ENCODE measurements around the gene DAP. TPM values are rescaled to one million over a fixed set of nuclear protein-coding genes. Genes with fewer than 3 reads are reported as not detected.

Gene DAP
- total RNA-seq, 4 donors from 2014 or later, result 66.1 to 130 (median 106) TPM

DNA sequence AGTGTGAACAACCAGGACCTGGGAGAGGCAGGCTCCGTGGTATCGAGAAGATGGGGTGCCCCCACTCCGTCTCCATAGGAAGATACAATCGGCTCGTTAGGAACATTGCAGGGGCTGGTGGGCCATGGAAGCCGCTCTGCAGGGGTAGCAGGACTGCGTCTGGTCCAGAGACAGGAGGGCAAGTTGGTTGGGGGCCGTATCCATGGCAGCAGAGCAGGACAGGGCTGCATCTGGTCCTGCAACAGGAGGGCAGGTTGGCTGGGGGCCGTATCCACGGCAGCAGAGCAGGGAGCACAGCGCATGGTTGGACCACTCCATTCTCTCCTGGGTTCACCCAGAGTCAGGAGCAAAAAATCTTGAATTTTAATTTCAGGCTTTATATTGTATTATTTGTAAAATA lies 99.0 kb downstream of the DAP start:
- H3K9me3 ChIP-seq, result no peaks in the 10 kb centered on the region
- intact Hi-C loops (cut with DNase I), result no loop called here
- no peak for DNase-seq
- no peak overlapping the region for H3K27ac ChIP-seq
- H3K36me3 ChIP-seq, result no peaks in the 10 kb centered on the region
- peaks cover 0 to 4% of the 10 kb centered on the region in 2 donors for H3K4me1 ChIP-seq
- H3K27me3 ChIP-seq, result no peaks in the 10 kb centered on the region
- no peak overlapping the region for H3K4me3 ChIP-seq (replicated peaks in 1 of 3)
- WGBS, 2 donors, result 92 to 95% methylated on average over 11 of the region's 11 CpGs
- no peak for TF ChIP-seq POLR2A (IDR thresholded peaks at IDR 0.05)
- TF ChIP-seq, protein P1, sequence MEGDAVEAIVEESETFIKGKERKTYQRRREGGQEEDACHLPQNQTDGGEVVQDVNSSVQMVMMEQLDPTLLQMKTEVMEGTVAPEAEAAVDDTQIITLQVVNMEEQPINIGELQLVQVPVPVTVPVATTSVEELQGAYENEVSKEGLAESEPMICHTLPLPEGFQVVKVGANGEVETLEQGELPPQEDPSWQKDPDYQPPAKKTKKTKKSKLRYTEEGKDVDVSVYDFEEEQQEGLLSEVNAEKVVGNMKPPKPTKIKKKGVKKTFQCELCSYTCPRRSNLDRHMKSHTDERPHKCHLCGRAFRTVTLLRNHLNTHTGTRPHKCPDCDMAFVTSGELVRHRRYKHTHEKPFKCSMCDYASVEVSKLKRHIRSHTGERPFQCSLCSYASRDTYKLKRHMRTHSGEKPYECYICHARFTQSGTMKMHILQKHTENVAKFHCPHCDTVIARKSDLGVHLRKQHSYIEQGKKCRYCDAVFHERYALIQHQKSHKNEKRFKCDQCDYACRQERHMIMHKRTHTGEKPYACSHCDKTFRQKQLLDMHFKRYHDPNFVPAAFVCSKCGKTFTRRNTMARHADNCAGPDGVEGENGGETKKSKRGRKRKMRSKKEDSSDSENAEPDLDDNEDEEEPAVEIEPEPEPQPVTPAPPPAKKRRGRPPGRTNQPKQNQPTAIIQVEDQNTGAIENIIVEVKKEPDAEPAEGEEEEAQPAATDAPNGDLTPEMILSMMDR (IDR thresholded peaks at IDR 0.05), result no peak

DNA sequence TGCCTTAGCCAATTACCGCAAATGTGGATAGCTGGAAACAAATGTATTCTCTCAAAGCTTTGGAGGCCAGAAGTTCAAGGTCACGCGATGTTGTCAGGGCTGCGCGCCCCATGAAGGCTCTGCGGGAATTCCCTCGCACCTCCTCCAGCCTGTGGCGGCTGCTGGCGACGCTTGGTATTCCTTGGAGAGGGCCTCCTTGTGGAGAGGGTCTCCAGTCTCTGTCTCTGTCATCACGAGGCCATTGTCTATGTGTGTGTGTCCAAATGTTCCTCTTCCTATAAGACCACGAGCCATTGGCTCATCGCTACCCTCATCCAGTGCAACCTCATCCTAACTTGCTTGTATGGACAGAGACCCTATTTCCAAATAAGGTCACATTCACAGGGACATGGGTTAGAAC lies 99.6 kb downstream of the DAP start:
- no peak for DNase-seq
- H3K36me3 ChIP-seq, result no peaks in the 10 kb centered on the region
- H3K9me3 ChIP-seq, result no peaks in the 10 kb centered on the region
- H3K4me1 ChIP-seq, result peaks cover 4 to 7% of the 10 kb centered on the region in 2 donors
- intact Hi-C loops (cut with DNase I), result no loop called here
- H3K27ac ChIP-seq, result no peak overlapping the region
- no peaks in the 10 kb centered on the region for H3K27me3 ChIP-seq
- WGBS, 2 donors, result 94 to 95% methylated on average over 11 to 13 of the region's 13 CpGs
- H3K4me3 ChIP-seq (replicated peaks in 1 of 3), result no peak overlapping the region
- TF ChIP-seq POLR2A (IDR thresholded peaks at IDR 0.05), result no peak
- TF ChIP-seq, protein P1 (IDR thresholded peaks at IDR 0.05), result no peak

DNA sequence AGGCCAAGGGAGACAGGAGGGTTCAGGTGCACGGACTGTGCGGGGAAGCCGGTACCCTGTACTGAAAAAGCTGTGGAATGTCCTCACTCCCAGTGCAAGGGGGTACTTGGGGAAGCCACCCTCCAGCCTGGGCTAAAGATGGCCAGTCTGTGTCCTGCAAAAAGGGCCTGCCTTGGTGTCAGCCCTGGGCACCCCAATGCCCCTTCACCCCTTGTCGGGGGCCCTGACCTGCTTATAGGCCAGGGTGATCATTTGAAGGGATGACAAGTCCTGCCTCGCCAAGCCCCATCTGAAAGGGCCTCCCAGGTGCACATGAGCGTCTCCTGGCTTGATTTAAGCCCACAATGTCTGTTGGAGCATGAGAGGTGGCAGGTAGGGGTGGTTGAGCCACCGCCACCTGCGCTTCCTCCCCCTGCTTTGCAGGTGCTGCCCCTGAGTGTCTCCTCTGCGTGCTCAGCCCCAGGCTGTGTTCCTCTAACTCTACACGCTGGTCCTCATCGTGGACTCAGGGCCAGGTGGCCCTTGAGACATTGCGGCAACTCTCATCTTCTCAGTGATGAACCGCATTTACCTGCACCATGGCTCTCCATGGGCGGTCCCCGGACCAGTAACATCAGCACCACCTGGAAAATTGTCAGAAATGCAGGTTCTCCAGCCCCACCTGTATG lies 100.2 kb downstream of the DAP start:
- H3K27me3 ChIP-seq, result no peaks in the 10 kb centered on the region
- H3K36me3 ChIP-seq, result no peaks in the 10 kb centered on the region
- intact Hi-C loops (cut with DNase I), result no loop called here
- H3K27ac ChIP-seq, result no peak overlapping the region
- H3K9me3 ChIP-seq, result no peaks in the 10 kb centered on the region
- WGBS, 2 donors, result 92 to 96% methylated on average over 14 to 15 of the region's 15 CpGs
- no peak for DNase-seq
- H3K4me1 ChIP-seq, result peaks cover 7 to 13% of the 10 kb centered on the region in 2 donors
- H3K4me3 ChIP-seq (replicated peaks in 1 of 3), result no peak overlapping the region
- TF ChIP-seq, protein P1 (IDR thresholded peaks at IDR 0.05), result no peak
- no peak for TF ChIP-seq POLR2A (IDR thresholded peaks at IDR 0.05)

DNA sequence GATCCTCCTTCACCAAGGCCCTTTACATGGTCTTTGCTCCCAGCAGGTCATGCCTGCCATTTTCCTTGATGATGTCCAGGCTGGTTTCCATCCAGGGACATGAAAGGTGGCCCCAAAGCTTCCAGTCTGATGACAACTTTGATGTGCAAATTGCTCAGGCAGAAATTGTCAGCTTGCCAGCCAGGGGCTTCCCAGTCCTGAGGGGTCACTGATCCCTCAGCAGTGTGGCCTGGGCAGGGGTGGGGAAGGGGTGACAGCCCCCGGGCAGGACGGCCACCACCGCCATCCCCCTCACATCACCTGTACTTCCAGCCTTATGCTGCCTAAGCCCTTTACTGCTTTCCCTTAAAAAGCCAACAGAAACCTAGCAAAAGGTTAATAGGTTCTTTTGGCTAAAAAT lies 100.9 kb downstream of the DAP start:
- intact Hi-C loops (cut with DNase I), result no loop called here
- Histone ChIP-seq H3K27me3 (no peaks in the 10 kb centered on the region), H3K9me3 (no peaks in the 10 kb centered on the region), H3K27ac (no peak overlapping the region), H3K4me1 (peaks cover 7 to 19% of the 10 kb centered on the region in 2 donors), H3K36me3 (no peaks in the 10 kb centered on the region), H3K4me3 (replicated peaks in 1 of 3) (no peak overlapping the region)
- 95 to 96% methylated on average over 3 of the region's 3 CpGs for WGBS, 2 donors
- TF ChIP-seq, protein P1 (IDR thresholded peaks at IDR 0.05), result no peak
- DNase-seq, result no peak

DNA sequence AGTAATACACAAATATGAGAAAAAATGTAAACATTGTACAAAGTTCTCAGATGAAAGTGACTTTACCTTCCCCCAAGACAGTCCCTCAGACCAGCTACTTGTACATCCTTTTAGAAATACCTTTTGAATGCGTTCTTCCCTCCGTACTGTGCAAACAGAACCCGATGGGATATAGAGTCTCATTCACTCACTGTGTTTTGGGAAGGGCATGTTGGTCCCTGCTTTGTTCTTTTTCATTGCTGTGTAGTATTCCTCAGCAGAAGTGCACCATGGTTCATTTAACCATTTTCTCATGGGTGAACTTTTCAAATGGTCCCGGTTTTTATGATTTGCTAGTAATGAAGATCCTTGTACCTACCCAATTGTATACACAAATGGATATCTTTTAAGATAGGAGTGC lies 102.8 kb downstream of the DAP start:
- H3K4me1 ChIP-seq, result peaks cover 7 to 15% of the 10 kb centered on the region in 2 donors
- no peaks in the 10 kb centered on the region for H3K9me3 ChIP-seq
- H3K27ac ChIP-seq, result no peak overlapping the region
- WGBS, 2 donors, result 78 to 81% methylated on average over 4 of the region's 4 CpGs
- intact Hi-C loops (cut with DNase I), result no loop called here
- no peak overlapping the region for H3K4me3 ChIP-seq (replicated peaks in 1 of 3)
- H3K27me3 ChIP-seq, result no peaks in the 10 kb centered on the region
- H3K36me3 ChIP-seq, result no peaks in the 10 kb centered on the region
- TF ChIP-seq POLR2A (IDR thresholded peaks at IDR 0.05), result no peak
- TF ChIP-seq, protein P1 (IDR thresholded peaks at IDR 0.05), result no peak
- no peak for DNase-seq

Data from thyroid gland (tissue), 4 donors.